Measurements from ENCODE around the gene SMARCA4. TPM values are rescaled to one million over a fixed set of nuclear protein-coding genes. Genes with fewer than 3 reads are reported as not detected.

The SMARCA4 gene
- total RNA-seq, 1 experiment from 2014 or later: 36.2 TPM

GRCh38 chr19:11007962-11008532, 47.2 kb downstream of the SMARCA4 start:
- no peaks in the 10 kb centered on the region for H3K27me3 ChIP-seq (ENCODE audit: control insufficient read depth, insufficient read depth, low read length)
- ChIA-PET CTCF (interaction anchor here (0.5 kb wide), 1 partner anchor 40 kb away, joined by 3 read pairs; no protein-coding TSS in a partner anchor), POLR2A (no interaction called here)
- H3K9me3 ChIP-seq (ENCODE audit: control insufficient read depth, insufficient read depth, low read depth, low read length): no peaks in the 10 kb centered on the region
- H3K4me1 ChIP-seq (ENCODE audit: control insufficient read depth, insufficient read depth, low read length): no peaks in the 10 kb centered on the region
- no peak overlapping the region for H3K4me3 ChIP-seq (ENCODE audit: low read depth in 2 of 2, low read length in 2 of 2)
- no peak for TF ChIP-seq TCF7L2 (IDR thresholded peaks at IDR 0.05; ENCODE audit: low read depth, low read length)
- TF ChIP-seq SIN3A (IDR thresholded peaks at IDR 0.05; ENCODE audit: borderline replicate concordance, insufficient read depth, low read depth, low read length): no peak
- TF ChIP-seq POLR2AphosphoS5 (IDR thresholded peaks at IDR 0.05; ENCODE audit: low read depth, low read length): no peak
- no peak for TF ChIP-seq CTCF (IDR thresholded peaks at IDR 0.05)
- no peak for TF ChIP-seq REST (IDR thresholded peaks at IDR 0.05; ENCODE audit: insufficient read depth in 1 of 2, low read depth in 2 of 2, low read length in 1 of 2)
- no peak overlapping the region for H3K27ac ChIP-seq (ENCODE audit: low read length)
- peaks cover 5% of the 10 kb centered on the region; the same call in 1 of the 2 replicates for H3K36me3 ChIP-seq (ENCODE audit: control insufficient read depth, insufficient read depth, low read length)
- intact Hi-C loops (cut with micrococcal nuclease; ENCODE audit: unreplicated experiment) (no loop called here), in situ Hi-C loops (cut with HindIII; ENCODE audit: low pct_unique_long_range_greater_than_20kb, low sequenced_read_pairs) (no loop called here)
- DNase-seq (ENCODE audit: low read depth, low spot score): no peak
- BruUV-seq (replicated peaks): no TSS peak
- ATAC-seq: no peak

- no peaks in the 10 kb centered on the region for H3K9me3 ChIP-seq (ENCODE audit: control insufficient read depth, insufficient read depth, low read depth, low read length)
- H3K27ac ChIP-seq (ENCODE audit: low read length): no peak overlapping the region
- ChIA-PET POLR2A (interaction anchor here (0.6 kb wide), 1 partner anchor 78 kb away, joined by 7 read pairs; no protein-coding TSS in a partner anchor), CTCF (no interaction called here)
- no peaks in the 10 kb centered on the region for H3K27me3 ChIP-seq (ENCODE audit: control insufficient read depth, insufficient read depth, low read length)
- H3K4me3 ChIP-seq (ENCODE audit: low read depth in 2 of 2, low read length in 2 of 2): no peak overlapping the region
- BruUV-seq (replicated peaks): no TSS peak
- in situ Hi-C loops (cut with HindIII; ENCODE audit: low pct_unique_long_range_greater_than_20kb, low sequenced_read_pairs): no loop called here
- intact Hi-C loops (cut with micrococcal nuclease; ENCODE audit: unreplicated experiment): no loop called here
- ATAC-seq (no peak), DNase-seq (ENCODE audit: low read depth, low spot score) (no peak)
- TF ChIP-seq SIN3A (IDR thresholded peaks at IDR 0.05; ENCODE audit: borderline replicate concordance, insufficient read depth, low read depth, low read length) (no peak), CTCF (IDR thresholded peaks at IDR 0.05) (no peak), REST (IDR thresholded peaks at IDR 0.05; ENCODE audit: insufficient read depth in 1 of 2, low read depth in 2 of 2, low read length in 1 of 2) (no peak)
- peaks cover 8% of the 10 kb centered on the region; the same call in 1 of the 2 replicates for H3K36me3 ChIP-seq (ENCODE audit: control insufficient read depth, insufficient read depth, low read length)
- H3K4me1 ChIP-seq (ENCODE audit: control insufficient read depth, insufficient read depth, low read length): no peaks in the 10 kb centered on the region
Observed at GRCh38 chr19:11010041-11010440, 49.2 kb downstream of the SMARCA4 start.

All from Panc1 (cell line).